Liver (tissue), 3 donors: Measurements from ENCODE around the gene PDE4D.

ENCODE experiments used
- HNF4A ChIP-seq, 2 donors: conservative IDR thresholded peaks; 2 replicates each; pipeline ENCODE4 v1.6.1; 2016; ENCODE audit warnings: antibody characterized with exemption in 2 of 2, mild to moderate bottlenecking in 2 of 2
- SP1 ChIP-seq: IDR thresholded peaks from 2 replicates; pipeline ENCODE4 v1.6.1; 2018; ENCODE audit warnings: antibody characterized with exemption, mild to moderate bottlenecking
- TAF1 ChIP-seq: conservative IDR thresholded peaks from 2 replicates; pipeline ENCODE4 v1.6.1; 2016; ENCODE audit warnings: antibody characterized with exemption, mild to moderate bottlenecking
- TF ChIP-seq, protein P1 (sequence below): fragments of 150-350 bp; IDR thresholded peaks from 2 replicates; pipeline ENCODE4 v1.5.1; 2017; ENCODE audit warnings: improper control_type of control experiment, low read depth, low read length; ENCODE audit not compliant: missing input control
- TF ChIP-seq, protein P2 (sequence below): IDR thresholded peaks from 2 replicates; pipeline ENCODE4 v1.6.1; 2016; ENCODE audit warnings: antibody characterized with exemption, mild to moderate bottlenecking
- donor health status: healthy.
- donor health status: healthy.

DNA sequence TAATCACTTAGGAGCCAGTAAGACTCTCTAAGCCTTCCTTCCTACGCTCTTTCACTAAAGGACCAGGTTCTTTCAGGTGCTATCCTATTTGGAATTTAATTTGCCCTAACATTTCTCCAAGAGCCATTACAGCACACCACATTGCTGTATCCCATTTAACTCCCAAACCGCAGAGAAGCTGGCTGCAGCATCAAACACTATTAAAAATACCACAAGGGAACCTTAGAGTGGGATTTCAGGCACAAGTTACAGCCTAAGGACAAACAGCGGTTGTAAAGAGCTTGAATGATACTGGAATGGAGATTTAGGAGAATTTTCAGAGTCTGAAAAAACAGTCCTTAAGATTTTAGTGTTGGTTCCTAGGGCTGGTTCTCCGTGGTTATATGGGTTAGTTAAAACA lies 744.3 kb downstream of the PDE4D start:
- TF ChIP-seq, protein P1, sequence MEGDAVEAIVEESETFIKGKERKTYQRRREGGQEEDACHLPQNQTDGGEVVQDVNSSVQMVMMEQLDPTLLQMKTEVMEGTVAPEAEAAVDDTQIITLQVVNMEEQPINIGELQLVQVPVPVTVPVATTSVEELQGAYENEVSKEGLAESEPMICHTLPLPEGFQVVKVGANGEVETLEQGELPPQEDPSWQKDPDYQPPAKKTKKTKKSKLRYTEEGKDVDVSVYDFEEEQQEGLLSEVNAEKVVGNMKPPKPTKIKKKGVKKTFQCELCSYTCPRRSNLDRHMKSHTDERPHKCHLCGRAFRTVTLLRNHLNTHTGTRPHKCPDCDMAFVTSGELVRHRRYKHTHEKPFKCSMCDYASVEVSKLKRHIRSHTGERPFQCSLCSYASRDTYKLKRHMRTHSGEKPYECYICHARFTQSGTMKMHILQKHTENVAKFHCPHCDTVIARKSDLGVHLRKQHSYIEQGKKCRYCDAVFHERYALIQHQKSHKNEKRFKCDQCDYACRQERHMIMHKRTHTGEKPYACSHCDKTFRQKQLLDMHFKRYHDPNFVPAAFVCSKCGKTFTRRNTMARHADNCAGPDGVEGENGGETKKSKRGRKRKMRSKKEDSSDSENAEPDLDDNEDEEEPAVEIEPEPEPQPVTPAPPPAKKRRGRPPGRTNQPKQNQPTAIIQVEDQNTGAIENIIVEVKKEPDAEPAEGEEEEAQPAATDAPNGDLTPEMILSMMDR: no peak
- TF ChIP-seq, protein P2, sequence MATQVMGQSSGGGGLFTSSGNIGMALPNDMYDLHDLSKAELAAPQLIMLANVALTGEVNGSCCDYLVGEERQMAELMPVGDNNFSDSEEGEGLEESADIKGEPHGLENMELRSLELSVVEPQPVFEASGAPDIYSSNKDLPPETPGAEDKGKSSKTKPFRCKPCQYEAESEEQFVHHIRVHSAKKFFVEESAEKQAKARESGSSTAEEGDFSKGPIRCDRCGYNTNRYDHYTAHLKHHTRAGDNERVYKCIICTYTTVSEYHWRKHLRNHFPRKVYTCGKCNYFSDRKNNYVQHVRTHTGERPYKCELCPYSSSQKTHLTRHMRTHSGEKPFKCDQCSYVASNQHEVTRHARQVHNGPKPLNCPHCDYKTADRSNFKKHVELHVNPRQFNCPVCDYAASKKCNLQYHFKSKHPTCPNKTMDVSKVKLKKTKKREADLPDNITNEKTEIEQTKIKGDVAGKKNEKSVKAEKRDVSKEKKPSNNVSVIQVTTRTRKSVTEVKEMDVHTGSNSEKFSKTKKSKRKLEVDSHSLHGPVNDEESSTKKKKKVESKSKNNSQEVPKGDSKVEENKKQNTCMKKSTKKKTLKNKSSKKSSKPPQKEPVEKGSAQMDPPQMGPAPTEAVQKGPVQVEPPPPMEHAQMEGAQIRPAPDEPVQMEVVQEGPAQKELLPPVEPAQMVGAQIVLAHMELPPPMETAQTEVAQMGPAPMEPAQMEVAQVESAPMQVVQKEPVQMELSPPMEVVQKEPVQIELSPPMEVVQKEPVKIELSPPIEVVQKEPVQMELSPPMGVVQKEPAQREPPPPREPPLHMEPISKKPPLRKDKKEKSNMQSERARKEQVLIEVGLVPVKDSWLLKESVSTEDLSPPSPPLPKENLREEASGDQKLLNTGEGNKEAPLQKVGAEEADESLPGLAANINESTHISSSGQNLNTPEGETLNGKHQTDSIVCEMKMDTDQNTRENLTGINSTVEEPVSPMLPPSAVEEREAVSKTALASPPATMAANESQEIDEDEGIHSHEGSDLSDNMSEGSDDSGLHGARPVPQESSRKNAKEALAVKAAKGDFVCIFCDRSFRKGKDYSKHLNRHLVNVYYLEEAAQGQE: no peak
- TF ChIP-seq HNF4A (conservative IDR thresholded peaks at IDR 0.05) (no peak), TAF1 (no peak), SP1 (no peak)
